Heart right ventricle (tissue), 16 donors: Measurements from ENCODE around the gene MAX. TPM values are rescaled to one million over a fixed set of nuclear protein-coding genes. Genes with fewer than 3 reads are reported as not detected.

Experiments
- ATAC-seq, 8 donors: fragments of 200-7000 bp; cut with Tn5 transposase; one replicate each; pipeline ENCODE4 v1.9.1; 2020; ENCODE audit warnings: mild to moderate bottlenecking in 8 of 8, moderate library complexity in 8 of 8, moderate number of reproducible peaks in 1 of 8
- DNase-seq, 2 donors: peaks; one replicate each; pipeline ENCODE4 v3.0.0-alpha.2; 2020
- H3K27ac ChIP-seq, 10 donors: fragments of 200-600 bp; sonication (generic) in 2 of 10; one replicate each; pipeline versions ENCODE4 v1.5.0 to v1.8.0; 2020 to 2022; ENCODE audit warnings: mild to moderate bottlenecking in 3 of 10
- H3K27me3 ChIP-seq, 7 donors: fragments of 200-600 bp; one replicate each; pipeline ENCODE4 v1.8.0; 2021 to 2022; ENCODE audit warnings: mild to moderate bottlenecking in 2 of 7
- H3K36me3 ChIP-seq, 9 donors: fragments of 200-600 bp; sonication (generic) in 1 of 9; one replicate each; pipeline versions ENCODE4 v1.5.0 to v1.8.0; 2020 to 2022; ENCODE audit warnings: mild to moderate bottlenecking in 2 of 9
- H3K4me1 ChIP-seq, 9 donors: fragments of 200-600 bp; sonication (generic) in 1 of 9; one replicate each; pipeline versions ENCODE4 v1.5.0 to v1.8.0; 2020 to 2022; ENCODE audit warnings: mild to moderate bottlenecking in 4 of 9
- H3K4me3 ChIP-seq, 10 donors: fragments of 200-600 bp; sonication (generic) in 2 of 10; one replicate each; pipeline versions ENCODE4 v1.5.0 to v1.8.0; 2020 to 2022; ENCODE audit warnings: mild to moderate bottlenecking in 7 of 10, moderate library complexity in 2 of 10
- H3K9me3 ChIP-seq, 11 donors: fragments of 200-600 bp in 10 of 11; sonication (generic) in 2 of 11; one replicate each; pipeline versions ENCODE4 v1.5.0 to v1.8.0; 2013 to 2022; ENCODE audit warnings: mild to moderate bottlenecking in 2 of 11, control low read depth in 1 of 11, moderate library complexity in 1 of 11
- WGBS, 2 donors: extraction: QIAGEN DNeasy Blood & Tissue Kit; methylation state at CpG; one replicate each; pipeline ENCODE4 v1.1.7; 2013; ENCODE audit warnings: inconsistent platforms in 1 of 2; 5-methylcytosine and 5-hydroxymethylcytosine counted together
- intact Hi-C, 10 donors: fragments of 100-400 bp; cut with DNase I; formaldehyde crosslinking; loops; one replicate each; pipeline versions ENCODE4 v1.11.1 to v1.14.2; 2022
- polyA plus RNA-seq, 2 donors: library from polyadenylated mRNA; stranded (reverse); fragments of 200-250 nt; gene quantifications; one replicate each; pipeline ENCODE4 v1.2.3, GENCODE V29; 2013
- total RNA-seq, 10 donors: library from RNA; stranded (reverse); fragmentation: NEBNext Ultra II Directional in 3 of 10; extraction: Animal tissue kit (Norgen Biotek cat#: 25700) in 3 of 10; gene quantifications; one replicate each; pipeline versions ENCODE4 v1.2.1 to v1.2.4, GENCODE V29; 2021 to 2023
- TF ChIP-seq, protein P1 (sequence below), 9 donors: fragments of 200-600 bp; sonication (generic) in 2 of 9; IDR thresholded peaks; one replicate each; pipeline versions ENCODE4 v1.5.0 to v1.8.0; 2021 to 2022; ENCODE audit warnings: antibody characterized with exemption in 9 of 9, mild to moderate bottlenecking in 5 of 9, moderate library complexity in 1 of 9
- donor health status: Arrhythmogenic right ventricular cardiomyopathy.
- donor health status: ischemic (EF 13 %, LVEDD 7.1; RV severe dilation, severe dysfunction).
- donor health status: healthy with polysubstance abuse.
- donor health status: DM: no; HTN: yes; CAD: no.
- donor health status: DM: no; HTN: no; CAD: no.
- donor health status: ischemic (EF 25% LVEDD 6.9; RV normal size, moderate dysfunction).
- donor health status: ischemic (EF 25% LVEDD 5.7; RV mildly dilated, moderate dysfunction).
- donor health status: healthy.
- donor health status: DM: yes; HTN: yes; CAD: no.
- donor health status: Ischemic cardiomyopathy.
- donor health status: ischemic (EF 35%, LVEDD 5.7; RV mildly dilated, moderate dysfunction).
- donor health status: nonischemic (EF 11% LVEDD 7.7; RV severe dilation, severe dysfunction).
- donor health status: DM: yes; HTN: yes; CAD: no.
- donor health status: PGD.
- donor health status: ischemic (EF 29% LVEDD 5.4; RV normal size, mild dysfunction).
- donor health status: nonischemic (EF 23%, LVEDD 6.1; RV moderate dilation, normal function).

MAX gene
- total and polyA plus RNA-seq, 12 donors = 35.7 to 95.7 (median 69.8) TPM

DNA sequence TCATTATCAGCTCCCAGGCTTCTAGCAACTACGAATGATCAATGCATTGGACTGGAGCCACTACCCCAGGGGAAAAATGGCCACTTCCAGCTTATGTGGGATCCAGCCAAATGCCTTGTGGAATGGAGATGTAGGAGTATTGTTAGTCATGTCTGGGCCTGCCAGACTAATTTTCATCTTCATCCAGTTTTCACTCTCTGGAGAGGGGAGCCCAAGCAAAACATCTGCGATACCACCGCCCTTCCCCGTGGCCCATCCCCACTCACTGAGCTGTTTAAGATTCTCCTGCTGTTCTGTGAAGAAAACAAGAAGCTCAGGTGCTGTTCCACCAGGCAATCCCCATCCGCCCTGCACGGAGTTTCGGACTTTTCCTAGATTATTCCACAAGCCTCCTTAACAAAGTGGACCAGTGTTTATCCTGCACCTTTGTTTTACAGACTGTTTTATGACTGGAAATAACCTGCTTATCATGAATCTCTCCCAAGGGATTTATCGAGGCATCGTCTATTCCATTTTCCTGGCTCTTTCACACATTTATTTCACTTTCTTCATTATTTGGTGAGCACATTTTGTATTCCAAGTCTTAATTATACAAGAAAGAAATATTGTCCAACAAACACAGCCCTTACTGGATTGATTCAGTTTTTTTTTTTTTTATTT lies 35.5 kb upstream of the MAX start:
- Histone ChIP-seq H3K4me3 (no peak overlapping the region), H3K9me3 (no peaks in the 10 kb centered on the region), H3K27ac (peak overlapping the region in 3 of 10 donors; percentile 5 to 51 (median 29)), H3K36me3 (no peaks in the 10 kb centered on the region), H3K4me1 (peaks cover 0 to 4% (median 0%) of the 10 kb centered on the region in 9 donors), H3K27me3 (no peaks in the 10 kb centered on the region)
- intact Hi-C loops = no loop called here
- peak in 1 of 2 donors; percentile 33 for DNase-seq
- peak in 6 of 8 donors; percentile 20 to 58 (median 40) for ATAC-seq
- TF ChIP-seq, protein P1, sequence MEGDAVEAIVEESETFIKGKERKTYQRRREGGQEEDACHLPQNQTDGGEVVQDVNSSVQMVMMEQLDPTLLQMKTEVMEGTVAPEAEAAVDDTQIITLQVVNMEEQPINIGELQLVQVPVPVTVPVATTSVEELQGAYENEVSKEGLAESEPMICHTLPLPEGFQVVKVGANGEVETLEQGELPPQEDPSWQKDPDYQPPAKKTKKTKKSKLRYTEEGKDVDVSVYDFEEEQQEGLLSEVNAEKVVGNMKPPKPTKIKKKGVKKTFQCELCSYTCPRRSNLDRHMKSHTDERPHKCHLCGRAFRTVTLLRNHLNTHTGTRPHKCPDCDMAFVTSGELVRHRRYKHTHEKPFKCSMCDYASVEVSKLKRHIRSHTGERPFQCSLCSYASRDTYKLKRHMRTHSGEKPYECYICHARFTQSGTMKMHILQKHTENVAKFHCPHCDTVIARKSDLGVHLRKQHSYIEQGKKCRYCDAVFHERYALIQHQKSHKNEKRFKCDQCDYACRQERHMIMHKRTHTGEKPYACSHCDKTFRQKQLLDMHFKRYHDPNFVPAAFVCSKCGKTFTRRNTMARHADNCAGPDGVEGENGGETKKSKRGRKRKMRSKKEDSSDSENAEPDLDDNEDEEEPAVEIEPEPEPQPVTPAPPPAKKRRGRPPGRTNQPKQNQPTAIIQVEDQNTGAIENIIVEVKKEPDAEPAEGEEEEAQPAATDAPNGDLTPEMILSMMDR (IDR thresholded peaks at IDR 0.05) = no peak
- WGBS, 2 donors = 67 to 68% methylated on average over 9 of the region's 9 CpGs

DNA sequence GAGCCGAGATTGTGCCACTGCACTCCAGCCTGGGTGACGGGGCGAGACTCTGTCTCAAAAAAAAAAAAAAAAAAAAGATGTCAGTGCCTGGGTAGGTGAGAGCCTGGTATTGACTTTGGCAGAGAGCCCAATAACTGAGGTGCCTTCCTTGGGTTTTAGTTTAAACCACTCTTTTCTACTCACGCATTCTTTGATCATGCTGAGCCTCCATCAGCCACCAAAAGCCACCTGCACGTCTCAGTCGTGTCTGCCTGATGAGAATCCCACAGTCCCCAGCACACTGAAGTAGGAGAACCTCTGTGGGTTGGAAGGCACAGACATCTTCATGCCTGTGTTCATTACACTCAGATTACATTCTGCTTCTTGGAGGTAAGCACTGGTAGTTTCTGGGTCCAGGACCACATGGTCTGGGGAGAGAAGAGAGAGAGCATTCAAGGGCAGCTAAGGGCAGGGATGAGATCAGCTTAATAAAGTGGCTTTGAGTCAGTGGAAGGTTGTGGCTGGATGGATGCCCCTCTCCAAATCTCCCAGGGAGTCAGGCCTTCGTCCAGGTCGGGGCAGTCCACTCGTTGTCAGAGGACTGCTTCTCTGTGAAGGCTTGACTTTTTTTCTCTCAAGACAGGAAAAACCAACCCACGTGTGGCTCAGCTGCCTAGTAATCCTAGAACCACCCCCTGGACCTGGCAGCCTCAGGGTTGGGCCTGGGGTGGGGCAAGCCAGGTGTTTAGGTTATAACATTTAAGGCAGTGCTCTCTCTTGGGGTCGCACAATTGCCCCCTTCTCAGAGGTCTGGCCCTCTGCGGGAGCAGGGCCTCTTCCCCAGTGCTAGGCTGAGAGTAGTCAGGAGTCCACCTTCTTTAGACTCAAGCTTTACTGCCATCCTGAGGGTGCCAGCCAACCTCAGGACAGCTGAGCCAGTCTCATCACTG lies 32.6 kb upstream of the MAX start:
- Histone ChIP-seq H3K27ac (no peak overlapping the region), H3K9me3 (no peaks in the 10 kb centered on the region), H3K36me3 (no peaks in the 10 kb centered on the region), H3K27me3 (no peaks in the 10 kb centered on the region), H3K4me1 (peaks cover 0 to 4% (median 0%) of the 10 kb centered on the region in 9 donors), H3K4me3 (no peak overlapping the region)
- peak in 4 of 8 donors; percentile 22 to 73 (median 31) for ATAC-seq
- no peak for DNase-seq
- 82 to 86% methylated on average over 12 of the region's 12 CpGs for WGBS, 2 donors
- intact Hi-C loops = no loop called here
- TF ChIP-seq, protein P1 (IDR thresholded peaks at IDR 0.05) = no peak

DNA sequence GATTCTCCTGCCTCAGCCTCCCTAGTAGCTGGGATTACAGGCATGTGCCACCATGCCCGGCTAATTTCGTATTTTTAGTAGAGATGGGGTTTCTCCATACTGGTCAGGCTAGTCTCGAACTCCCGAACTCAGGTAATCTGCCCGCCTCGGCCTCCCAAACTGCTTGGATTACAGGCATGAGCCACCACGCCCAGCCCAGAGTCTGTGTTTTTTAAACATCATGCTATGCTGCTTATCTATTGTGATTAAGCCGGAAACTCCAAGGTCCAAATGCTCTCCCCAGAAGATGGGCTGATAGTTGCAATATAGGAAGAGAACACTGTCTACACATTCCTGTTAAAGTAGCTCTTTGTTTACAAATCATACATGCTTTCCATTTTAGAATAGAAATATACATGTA lies 30.5 kb upstream of the MAX start:
- Histone ChIP-seq H3K4me3 (no peak overlapping the region), H3K9me3 (no peaks in the 10 kb centered on the region)

DNA sequence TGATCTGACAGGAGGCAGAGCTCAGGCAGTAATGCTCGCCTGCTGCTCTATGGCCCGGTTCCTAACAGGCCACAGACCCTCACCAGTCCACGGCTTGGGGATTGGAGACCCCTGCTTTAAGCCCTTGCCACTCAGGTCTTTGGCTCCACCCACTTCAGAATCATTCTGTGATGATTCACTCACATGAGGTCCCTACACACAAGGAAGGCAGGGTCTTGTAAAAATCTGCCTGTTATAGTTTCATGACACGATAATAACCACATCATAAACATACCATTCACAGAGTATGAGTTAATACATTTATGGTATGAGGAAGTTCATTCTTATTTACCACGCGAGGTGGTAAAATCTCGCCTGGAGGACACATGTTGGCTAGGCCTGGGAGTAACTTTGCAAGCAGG lies 29.0 kb upstream of the MAX start:
- Histone ChIP-seq H3K4me1 (peaks cover 0 to 4% (median 0%) of the 10 kb centered on the region in 9 donors), H3K36me3 (no peaks in the 10 kb centered on the region), H3K27me3 (no peaks in the 10 kb centered on the region), H3K27ac (no peak overlapping the region), H3K4me3 (no peak overlapping the region), H3K9me3 (no peaks in the 10 kb centered on the region)
- TF ChIP-seq, protein P1 (IDR thresholded peaks at IDR 0.05) = no peak
- 82 to 85% methylated on average over 7 of the region's 7 CpGs for WGBS, 2 donors
- no peak for DNase-seq
- no peak for ATAC-seq
- intact Hi-C loops = no loop called here

More for the DNA sequence above, 30.5 kb upstream of the MAX start:
- no peaks in the 10 kb centered on the region for H3K27me3 ChIP-seq
- ATAC-seq (no peak), DNase-seq (no peak)
- no peaks in the 10 kb centered on the region for H3K36me3 ChIP-seq
- 90 to 91% methylated on average over 8 of the region's 8 CpGs for WGBS, 2 donors
- peaks cover 0 to 4% (median 0%) of the 10 kb centered on the region in 9 donors for H3K4me1 ChIP-seq
- no peak overlapping the region for H3K27ac ChIP-seq
- TF ChIP-seq, protein P1 (IDR thresholded peaks at IDR 0.05) = no peak
- intact Hi-C loops = no loop called here
